Astrocyte (in vitro differentiated cells and primary cell): ENCODE measurements around the gene KRT79.

Experiments used
- CTCF ChIP-seq: IDR thresholded peaks from 2 replicates; pipeline ENCODE4 v1.5.1; 2011; ENCODE audit warnings: low read depth, mild to moderate bottlenecking, inconsistent platforms, low read length, moderate library complexity; ENCODE audit not compliant: insufficient read depth
- EZH2 ChIP-seq: IDR thresholded peaks from 2 replicates; pipeline ENCODE4 v1.6.1; 2012; ENCODE audit warnings: mild to moderate bottlenecking, low read length, inconsistent platforms; ENCODE audit not compliant: insufficient read depth

- TF ChIP-seq CTCF (no peak), EZH2 (no peak)
Observed at GRCh38 chr12:52799505-52800211, 34.5 kb downstream of the KRT79 start.
